LNCaP clone FGC (cell line): ENCODE results near the gene CNP.

Source experiments
- DNase-seq: peaks from one replicate; pipeline ENCODE4 v3.0.0-alpha.2; 2011; ENCODE audit warnings: low read depth
- H3K4me3 ChIP-seq: 2 replicates; pipeline ENCODE4 v1.5.1; 2011; ENCODE audit warnings: mild to moderate bottlenecking, low read depth, low read length, control low read depth
- TF ChIP-seq, protein P1 (sequence below): IDR thresholded peaks from 2 replicates; pipeline ENCODE4 v1.5.1; 2012; ENCODE audit warnings: mild to moderate bottlenecking; ENCODE audit not compliant: control insufficient read depth, insufficient read depth; ENCODE audit errors: extremely low read depth

The CNP gene

GRCh38 chr17:41967141-41967920 is 736 bp downstream of the CNP start:
- peak overlapping the region; percentile 91 for H3K4me3 ChIP-seq
- TF ChIP-seq, protein P1, sequence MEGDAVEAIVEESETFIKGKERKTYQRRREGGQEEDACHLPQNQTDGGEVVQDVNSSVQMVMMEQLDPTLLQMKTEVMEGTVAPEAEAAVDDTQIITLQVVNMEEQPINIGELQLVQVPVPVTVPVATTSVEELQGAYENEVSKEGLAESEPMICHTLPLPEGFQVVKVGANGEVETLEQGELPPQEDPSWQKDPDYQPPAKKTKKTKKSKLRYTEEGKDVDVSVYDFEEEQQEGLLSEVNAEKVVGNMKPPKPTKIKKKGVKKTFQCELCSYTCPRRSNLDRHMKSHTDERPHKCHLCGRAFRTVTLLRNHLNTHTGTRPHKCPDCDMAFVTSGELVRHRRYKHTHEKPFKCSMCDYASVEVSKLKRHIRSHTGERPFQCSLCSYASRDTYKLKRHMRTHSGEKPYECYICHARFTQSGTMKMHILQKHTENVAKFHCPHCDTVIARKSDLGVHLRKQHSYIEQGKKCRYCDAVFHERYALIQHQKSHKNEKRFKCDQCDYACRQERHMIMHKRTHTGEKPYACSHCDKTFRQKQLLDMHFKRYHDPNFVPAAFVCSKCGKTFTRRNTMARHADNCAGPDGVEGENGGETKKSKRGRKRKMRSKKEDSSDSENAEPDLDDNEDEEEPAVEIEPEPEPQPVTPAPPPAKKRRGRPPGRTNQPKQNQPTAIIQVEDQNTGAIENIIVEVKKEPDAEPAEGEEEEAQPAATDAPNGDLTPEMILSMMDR, result no peak
- DNase-seq, result no peak

DNA sequence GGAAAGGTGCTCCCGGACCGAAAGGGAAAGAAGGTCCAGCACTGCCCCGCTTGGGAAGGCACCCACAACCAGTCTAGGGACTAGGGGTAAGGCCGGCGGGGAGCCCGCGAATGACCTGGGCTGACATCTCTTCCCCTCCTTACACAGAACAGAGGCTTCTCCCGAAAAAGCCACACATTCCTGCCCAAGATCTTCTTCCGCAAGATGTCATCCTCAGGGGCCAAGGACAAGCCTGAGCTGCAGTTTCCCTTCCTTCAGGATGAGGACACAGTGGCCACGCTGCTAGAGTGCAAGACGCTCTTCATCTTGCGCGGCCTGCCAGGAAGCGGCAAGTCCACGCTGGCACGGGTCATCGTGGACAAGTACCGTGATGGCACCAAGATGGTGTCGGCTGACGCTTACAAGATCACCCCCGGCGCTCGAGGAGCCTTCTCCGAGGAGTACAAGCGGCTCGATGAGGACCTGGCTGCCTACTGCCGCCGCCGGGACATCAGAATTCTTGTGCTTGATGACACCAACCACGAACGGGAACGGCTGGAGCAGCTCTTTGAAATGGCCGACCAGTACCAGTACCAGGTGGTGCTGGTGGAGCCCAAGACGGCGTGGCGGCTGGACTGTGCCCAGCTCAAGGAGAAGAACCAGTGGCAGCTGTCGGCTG is 1.5 kb downstream of the CNP start:
- H3K4me3 ChIP-seq, result peak overlapping the region; percentile 91
- TF ChIP-seq, protein P1, result no peak
- DNase-seq, result no peak

DNA sequence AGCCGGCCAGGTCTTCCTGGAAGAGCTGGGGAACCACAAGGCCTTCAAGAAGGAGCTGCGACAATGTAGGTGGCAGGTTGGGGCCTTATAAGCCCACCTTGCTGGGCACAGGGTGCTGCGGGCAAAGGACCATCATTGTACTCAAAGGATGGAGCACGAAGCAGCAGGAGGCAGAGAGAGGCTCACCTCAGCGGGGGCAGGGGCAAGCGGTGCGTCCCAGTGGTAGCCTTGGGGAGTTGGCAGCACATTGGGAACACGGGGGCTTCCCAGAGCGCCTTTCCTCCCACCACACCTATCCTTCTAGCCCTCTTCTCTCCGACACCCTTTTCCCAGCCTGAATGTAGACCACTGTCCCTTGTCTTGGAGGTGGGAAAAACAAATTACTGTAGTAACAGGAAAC is 2.1 kb downstream of the CNP start:
- no peak overlapping the region for H3K4me3 ChIP-seq
- TF ChIP-seq, protein P1, result no peak
- no peak for DNase-seq

DNA sequence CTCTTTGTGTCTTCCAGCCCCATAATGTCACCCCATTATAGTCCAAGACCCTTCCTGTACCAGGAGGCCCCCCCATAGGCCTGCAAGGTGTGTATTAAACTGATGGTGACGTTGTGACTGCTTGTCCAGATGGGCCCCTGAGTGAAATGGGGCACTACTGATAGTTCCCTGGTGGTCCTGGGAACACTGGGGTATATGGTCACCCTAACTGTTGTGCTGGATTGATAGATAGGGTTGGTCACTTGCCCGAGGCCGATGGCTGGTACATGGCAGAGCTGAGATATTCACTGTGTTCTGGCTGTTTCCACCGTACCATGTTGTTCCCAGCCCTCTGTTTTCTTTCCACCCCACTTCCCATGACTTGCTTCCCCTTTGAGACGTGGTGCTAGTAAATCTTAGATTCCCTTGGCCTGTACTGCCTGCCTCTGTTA is 4.3 kb downstream of the CNP start:
- no peak overlapping the region for H3K4me3 ChIP-seq
- no peak for DNase-seq
- TF ChIP-seq, protein P1, result no peak

DNA sequence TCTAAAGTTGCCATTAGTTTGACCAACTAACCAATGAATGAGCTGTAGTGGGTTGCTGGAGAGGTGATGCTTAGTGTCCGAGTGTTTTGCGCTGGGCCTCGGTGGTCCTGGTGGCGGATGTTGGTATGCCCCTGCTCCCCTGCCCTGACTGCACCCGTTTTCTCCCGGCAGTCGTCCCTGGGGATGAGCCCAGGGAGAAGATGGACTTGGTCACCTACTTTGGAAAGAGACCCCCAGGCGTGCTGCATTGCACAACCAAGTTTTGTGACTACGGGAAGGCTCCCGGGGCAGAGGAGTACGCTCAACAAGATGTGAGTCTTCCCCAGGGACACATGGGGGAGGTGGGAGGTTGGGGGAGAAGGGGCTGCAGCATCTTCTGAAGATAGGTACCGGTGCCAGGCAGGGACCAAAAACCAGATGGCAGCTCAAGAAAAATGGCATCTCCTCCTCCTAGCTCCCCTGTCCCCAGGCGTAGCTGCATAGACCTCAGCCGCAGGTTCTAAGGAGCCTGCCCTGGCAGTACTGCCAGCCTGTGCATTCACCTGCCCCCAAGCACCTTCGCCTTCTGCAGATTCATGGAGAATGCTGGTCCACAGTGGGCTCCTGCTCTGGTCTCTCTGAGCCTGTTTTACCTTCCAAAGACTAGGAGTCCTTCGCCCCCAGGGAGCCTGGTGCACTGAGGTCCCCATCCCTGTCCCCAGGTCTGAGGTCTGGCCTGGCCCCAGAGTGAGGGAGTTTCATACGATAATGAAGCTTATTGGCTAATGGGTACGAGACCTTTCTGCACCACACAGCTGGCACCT is 5.3 kb downstream of the CNP start:
- peak overlapping the region; percentile 21 for H3K4me3 ChIP-seq
- DNase-seq, result no peak
- TF ChIP-seq, protein P1, result no peak

DNA sequence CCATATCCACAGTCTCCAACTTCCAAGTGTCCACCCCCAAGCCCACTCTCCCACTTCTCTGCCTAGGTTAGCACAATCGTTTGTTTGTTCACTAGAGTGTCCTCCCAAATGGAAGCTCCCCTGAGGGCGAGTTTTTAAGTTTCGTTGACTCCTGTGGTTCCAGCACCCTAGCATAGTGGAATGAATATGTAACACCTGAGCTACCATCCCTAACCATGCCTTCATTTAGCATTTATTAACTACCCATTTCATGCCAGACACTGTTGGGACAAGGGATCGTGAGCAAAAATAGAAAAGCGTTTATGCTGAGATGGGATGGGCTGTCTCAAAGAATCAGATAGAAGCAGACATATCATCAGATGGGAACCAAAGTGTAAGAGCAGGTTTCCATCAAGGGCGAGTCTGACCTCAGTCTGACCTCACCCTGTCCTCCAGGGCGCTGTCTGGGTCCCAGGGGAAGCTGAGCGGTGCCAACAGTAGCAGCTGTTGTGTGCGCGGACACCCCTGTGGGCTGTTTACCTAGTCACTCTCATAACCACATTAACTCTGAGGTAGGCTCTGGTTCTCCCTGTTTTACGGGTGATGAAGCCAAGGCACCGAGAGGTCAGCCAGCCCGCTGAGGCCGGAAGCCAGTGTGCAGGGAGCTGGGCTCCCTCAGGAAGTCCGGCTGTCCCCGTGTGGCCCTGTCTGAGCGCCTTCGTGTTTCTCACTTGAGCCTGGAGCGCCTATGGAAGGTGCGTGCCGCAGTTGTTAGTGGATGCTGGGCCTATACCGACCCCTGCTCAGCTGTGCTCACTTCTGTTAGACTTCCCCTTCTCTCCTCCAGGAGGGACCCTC is 6.2 kb downstream of the CNP start:
- DNase-seq, result peak; percentile 96
- TF ChIP-seq, protein P1, result no peak
- peak overlapping the region; percentile 29 for H3K4me3 ChIP-seq
